Glomerular visceral epithelial cell (primary cell): ENCODE data around the gene NFIB.

Experiments used
- DNase-seq: peaks from one replicate; pipeline ENCODE4 v3.0.0-alpha.2; 2016; ENCODE audit errors: extremely low spot score

The NFIB gene

GRCh38 chr9:14320271-14321181, 6.6 kb upstream of the NFIB start:
- peak; percentile 76 for DNase-seq

- no peak for DNase-seq
Observed at GRCh38 chr9:14318934-14319580, 5.1 kb upstream of the NFIB start.

GRCh38 chr9:14318361-14318760, 4.4 kb upstream of the NFIB start:
- DNase-seq: no peak

GRCh38 chr9:14317667-14318320, 3.9 kb upstream of the NFIB start:
- DNase-seq: no peak

GRCh38 chr9:14316602-14317300, 2.8 kb upstream of the NFIB start:
- DNase-seq: no peak

- peak; percentile 27 for DNase-seq
Observed at GRCh38 chr9:14315875-14316601, 2.1 kb upstream of the NFIB start.

GRCh38 chr9:14314929-14315874, 1.3 kb upstream of the NFIB start:
- peak; percentile 89 for DNase-seq

GRCh38 chr9:14314424-14314928, 535 bp upstream of the NFIB start:
- DNase-seq: peak; percentile 95

GRCh38 chr9:14313378-14313940, 482 bp downstream of the NFIB start:
- peak; percentile 40 for DNase-seq

GRCh38 chr9:14312719-14313377, 1.1 kb downstream of the NFIB start:
- peak; percentile 31 for DNase-seq

GRCh38 chr9:14311956-14312685, 1.8 kb downstream of the NFIB start:
- no peak for DNase-seq

GRCh38 chr9:14311171-14311949, 2.6 kb downstream of the NFIB start:
- DNase-seq: no peak

GRCh38 chr9:14310311-14310710, 3.6 kb downstream of the NFIB start:
- DNase-seq: no peak

- DNase-seq: peak; percentile 76
Observed at GRCh38 chr9:14309403-14309802, 4.5 kb downstream of the NFIB start.

- no peak for DNase-seq
Observed at GRCh38 chr9:14308853-14309145, 5.1 kb downstream of the NFIB start.

- DNase-seq: no peak
Observed at GRCh38 chr9:14307989-14308852, 5.7 kb downstream of the NFIB start.
